T-helper 22 cell (primary cell): ENCODE measurements around the gene GULP1.

Source experiments
- DNase-seq: peaks from one replicate; pipeline ENCODE4 v3.0.0-alpha.2; 2020; ENCODE audit warnings: low read depth

Gene GULP1

DNA sequence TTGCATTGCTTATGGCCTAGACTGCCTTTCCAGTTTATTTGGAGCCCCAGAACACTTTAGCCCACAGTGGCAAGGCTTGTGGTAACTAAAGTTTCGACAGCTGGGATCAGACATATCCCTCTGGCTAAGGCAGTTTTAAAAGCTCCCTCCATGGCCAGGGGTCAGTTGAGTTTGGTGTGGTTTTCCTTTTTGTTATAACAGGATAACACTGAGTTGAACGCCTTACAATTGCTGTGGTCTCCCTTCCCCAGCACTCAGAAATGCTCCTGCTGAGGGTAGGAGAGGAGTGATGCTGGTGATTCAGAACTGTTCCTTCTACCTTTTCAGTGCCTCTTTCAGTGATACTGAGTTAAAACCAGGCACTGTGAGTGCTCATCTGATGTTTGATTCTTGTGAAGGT, 182.6 kb downstream of the GULP1 start:
- DNase-seq = no peak

DNA sequence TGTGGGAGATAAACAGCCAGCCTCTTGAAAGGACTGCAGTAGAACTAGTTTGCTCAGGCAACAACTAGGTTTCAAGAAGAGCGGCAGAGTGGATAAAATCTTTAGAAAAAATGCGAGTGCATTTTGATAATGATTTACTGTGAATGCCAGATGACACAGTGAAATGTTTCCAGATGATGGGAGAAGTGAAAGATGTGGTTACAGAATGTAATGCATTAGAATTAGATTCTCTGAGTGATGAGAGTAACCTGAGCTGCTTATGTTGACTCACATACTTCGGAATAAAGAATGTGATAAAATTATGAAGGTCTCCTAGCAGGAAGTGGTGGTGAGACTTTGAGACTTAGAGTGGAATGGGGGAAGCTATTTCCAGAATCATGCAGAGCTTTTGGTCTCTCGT, 184.3 kb downstream of the GULP1 start:
- DNase-seq = no peak

DNA sequence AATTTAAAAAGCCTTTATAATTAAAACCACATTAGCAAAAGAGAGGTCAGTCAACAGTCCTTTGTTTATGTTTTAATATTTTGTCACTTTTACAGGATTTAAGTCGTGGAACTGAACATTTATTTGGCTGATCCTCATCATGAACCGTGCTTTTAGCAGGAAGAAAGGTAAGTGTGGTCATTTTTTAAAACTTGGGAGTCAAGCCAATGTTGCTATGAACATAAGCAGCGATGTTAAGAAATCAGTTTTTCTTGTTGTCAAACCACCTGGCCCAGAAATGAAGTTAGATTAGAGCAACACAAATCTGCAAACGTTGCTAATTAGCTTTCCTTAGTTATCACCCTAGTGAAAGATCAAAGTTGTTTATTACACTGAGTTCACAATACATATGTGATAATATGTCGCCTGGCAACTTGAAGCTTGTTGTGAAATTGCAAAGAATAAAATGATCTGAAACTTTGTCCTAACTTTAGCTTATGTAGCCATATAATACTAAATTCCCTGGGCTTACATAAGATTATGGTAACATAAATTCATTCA, 186.0 kb downstream of the GULP1 start:
- DNase-seq = no peak

DNA sequence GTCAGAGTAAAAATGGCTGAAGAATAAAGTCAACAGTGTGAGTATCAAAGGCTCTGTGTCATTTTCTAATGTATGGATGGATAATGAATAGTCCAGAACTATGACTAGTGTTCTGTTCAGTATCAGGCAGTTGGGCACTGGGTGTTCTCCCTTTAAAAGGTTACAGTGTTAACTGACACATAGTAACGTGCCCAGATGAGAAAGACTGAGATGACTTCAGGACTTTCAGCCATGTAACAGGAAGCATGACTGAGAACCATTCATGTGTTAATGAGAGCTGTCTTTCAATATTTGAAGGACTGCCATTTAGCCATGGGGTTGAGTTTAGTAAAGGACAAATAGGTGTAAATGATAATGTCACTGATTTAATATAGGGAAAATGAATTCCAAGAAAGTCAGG, 187.1 kb downstream of the GULP1 start:
- no peak for DNase-seq

DNA sequence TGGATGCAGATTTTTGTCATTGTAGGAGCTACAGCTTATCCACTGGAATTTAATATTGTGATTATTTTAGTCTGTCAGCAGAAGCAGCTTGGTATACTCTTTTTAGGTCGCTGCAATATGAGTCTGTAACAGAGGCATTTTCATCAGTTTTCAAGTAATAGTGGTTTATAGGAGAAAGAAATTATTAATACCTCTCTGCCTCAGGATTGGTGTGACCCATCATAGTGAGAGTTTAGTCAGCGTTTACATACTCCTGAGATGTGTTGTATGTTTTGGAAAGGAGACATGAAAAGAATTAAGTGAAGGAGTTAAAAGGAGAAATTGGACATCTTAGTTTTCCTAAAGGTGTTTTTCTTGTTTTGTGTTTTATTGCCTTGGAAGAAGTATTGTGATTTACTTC, 189.8 kb downstream of the GULP1 start:
- no peak for DNase-seq

DNA sequence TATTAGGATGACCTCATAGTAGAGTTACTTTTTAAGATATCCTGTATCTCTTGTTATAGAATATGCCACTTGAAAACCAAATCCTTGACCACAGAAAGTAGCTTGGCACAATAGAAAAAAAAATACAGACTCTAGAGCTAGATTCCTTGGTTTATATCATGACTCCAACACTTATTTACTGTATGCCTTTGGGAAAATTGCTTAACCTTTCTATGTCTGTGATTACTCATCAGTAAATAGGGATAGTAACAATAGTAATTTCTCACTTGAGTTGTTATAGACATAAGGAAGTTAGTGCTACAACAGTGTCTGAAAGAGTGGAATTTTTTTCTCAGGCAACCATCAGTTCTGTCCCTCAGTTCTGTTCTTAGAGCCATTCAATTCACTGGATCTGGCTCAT, 193.8 kb downstream of the GULP1 start:
- no peak for DNase-seq

DNA sequence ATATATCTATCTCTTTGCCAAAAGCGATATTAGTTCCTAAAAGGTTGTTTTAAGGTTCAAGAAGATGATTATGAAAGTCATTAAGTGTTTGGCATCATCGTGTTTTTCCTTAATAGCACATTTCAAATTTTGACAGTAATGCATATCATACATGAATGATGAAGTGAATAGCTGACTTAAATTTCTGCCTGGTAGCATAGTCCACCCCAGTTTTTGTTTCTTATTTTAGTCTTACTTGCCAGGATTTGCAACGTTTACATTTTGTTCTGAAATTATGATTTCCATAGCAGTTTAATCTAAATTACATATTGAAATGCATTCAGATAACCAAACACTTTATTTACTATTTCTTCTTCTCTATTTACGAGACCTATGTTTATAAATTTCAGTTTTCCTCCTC, 201.1 kb downstream of the GULP1 start:
- DNase-seq = no peak

DNA sequence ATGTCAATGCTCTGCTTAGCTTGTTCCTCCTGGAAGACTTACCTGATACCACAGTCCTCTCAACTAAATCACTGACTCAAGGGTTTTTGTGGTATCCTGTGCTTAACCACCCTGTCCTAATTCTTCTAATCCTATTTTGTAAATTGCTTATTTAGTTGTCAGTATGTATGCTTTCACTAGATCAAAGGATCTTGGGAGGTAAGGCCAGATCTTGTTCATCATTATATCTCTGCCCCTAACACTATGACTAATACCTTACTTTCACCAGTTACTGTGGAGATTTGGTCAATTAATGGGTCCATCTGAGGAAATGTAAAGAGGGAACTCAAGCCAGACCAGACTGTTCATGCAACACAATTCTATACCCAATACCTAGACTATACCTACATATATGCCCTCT, 203.2 kb downstream of the GULP1 start:
- no peak for DNase-seq

DNA sequence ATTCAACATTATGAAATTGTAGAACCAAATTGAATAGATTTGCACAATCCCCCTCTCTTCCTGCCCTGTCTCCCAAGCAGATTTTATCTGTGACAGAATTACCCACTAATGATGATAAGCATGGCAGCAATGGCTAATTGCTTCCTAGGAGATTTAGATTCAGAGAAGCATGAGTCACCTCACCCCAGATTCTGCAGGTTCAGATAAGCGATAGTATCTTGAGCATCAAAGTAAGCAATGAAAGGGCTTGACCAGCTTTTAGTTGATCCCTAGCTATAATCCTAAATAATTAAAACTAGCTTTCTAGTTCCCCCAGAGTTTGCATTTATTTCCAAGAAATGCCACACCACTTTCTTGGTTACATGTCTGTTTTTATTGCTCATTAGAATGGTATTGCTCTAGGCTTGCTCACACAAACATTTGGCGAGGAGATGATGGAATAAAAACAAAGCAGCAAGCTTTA, 204.3 kb downstream of the GULP1 start:
- no peak for DNase-seq

DNA sequence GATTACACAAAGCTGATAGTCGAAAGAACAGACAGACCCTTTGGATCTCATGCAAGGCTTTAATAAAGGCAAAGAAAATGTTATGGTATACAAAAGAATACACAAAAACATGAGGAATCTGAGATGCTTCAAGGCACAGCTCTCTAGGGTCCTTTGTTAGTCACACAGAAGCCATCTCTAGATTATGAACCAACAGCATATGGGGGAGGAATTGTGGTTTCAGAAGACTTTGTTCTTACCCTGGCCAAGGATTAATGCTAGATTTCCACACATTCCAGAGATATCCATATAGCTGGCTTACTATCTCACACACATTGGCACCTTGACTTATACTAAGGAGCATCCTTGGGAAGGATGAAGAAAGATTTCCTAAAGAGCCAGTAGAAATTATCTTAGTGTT, 206.1 kb downstream of the GULP1 start:
- no peak for DNase-seq

DNA sequence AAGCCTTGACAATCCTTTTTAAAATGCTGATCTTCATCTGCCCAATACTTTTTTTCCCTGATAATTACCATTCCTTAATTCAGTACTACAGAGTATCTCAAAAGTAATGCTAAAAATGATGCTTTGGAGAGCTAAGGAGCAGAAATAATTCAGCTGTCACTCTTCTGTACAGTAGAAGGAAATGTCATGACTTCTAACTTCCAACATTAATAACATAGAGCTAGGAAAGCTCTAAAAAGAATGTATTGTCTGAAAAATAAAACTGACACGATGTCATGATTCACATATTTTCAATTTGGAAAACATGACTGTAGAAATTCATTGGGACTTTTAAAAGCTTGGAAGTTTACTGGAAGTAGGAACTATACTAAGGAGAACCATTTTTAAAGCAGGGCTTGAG, 212.3 kb downstream of the GULP1 start:
- DNase-seq = no peak

DNA sequence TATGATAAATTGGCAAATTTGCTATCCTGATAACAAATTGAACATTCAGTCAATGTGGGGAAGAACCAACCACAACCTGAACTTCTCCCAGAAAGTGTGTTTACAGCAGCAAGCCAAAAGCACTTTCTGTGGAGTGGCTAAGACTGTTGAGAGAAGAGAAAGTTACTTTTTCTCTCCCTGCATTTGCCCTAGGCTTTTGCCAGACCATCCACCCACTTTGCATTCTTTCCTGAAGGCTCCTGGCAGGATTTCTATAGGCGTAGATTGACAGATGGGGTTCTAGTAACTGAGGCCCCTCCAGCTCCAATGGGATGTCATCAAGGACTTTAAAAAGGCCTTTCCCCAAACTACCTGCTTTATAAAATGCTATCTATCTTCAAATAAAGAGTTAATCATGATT, 215.2 kb downstream of the GULP1 start:
- no peak for DNase-seq

DNA sequence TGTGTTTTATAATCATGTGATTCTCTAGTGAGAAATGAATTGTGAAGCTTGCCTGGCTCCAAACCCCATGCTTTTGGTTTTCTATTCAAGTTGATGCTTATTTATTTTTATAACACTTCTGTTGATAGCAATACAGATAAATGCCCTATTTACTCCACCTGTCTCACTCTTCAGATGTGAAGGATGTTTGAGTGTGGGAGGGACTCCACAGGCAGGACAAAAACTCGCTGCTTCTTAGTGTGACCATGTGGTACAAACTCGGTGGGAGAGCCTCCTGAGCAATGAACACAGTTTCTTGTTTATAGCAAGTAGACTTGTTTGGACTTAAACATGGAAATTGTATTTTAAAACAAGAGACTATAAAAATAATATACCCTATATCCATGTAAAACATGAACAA, 219.7 kb downstream of the GULP1 start:
- DNase-seq = no peak

DNA sequence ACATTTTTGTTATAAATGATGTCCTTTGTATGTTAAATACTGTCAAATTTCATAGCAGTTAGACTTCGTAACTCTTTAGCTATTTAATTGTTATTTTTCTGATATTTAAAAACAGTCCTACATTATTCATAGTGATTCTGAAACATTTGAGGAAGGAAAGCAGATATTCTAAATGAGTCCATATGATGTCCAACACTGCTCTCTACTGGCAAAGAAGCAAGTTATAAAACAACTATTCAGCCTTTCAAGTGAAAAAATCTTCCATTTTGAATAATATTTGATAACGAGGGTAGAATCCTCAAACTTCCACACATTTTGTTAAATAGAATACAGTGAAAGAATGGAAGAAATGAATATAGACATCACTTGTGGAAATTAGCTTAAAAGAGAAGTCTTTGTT, 220.8 kb downstream of the GULP1 start:
- no peak for DNase-seq

DNA sequence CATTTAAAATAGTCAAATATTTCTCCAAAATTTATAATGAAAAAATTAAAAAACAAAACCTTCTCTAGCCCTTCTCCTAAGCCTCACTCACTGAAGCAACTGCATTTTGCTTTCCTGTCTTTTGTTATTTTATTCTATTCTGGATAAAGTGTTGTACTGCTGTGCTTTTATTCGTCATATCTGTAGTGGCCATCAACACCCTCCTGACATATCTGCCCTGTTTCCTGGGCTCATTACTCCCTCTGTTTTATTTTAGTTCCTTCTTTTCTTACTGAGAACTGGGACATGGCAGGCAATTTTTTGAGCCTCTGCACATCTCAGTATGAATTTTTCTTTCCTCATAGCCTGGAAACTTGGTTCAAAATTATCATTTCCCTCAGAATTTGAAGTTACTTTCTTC, 224.2 kb downstream of the GULP1 start:
- DNase-seq = no peak

DNA sequence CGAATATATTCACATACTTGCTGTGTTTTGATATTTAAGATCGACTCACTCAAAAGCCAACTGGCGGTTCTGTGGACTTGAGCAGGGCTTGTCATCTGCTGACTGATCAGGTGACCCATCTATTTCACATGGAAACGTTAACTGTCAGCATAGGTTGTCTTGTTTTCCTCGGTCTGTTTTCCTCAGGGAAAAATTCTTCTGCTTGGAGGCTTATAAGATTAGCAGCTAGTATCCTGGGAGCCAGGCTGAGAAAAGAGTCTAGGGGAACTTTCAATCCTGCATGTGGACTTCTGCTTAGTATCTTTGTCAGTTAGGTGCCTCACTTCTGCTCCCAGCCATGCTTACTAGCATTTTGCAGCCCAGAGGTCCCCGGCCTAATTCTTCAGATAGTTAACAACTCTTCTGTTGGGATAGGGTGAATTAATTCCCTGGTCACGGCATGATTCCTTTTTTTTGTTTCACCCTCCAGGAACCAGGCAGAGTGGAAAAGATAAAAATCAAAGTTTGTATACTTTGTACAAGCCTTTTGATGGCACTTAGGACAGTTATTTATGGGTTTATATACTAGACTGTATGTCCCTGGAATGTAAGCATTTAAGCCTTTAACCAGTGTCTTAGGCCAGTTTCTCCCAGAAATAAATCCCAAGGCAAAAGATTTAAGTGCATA, 226.0 kb downstream of the GULP1 start:
- no peak for DNase-seq

DNA sequence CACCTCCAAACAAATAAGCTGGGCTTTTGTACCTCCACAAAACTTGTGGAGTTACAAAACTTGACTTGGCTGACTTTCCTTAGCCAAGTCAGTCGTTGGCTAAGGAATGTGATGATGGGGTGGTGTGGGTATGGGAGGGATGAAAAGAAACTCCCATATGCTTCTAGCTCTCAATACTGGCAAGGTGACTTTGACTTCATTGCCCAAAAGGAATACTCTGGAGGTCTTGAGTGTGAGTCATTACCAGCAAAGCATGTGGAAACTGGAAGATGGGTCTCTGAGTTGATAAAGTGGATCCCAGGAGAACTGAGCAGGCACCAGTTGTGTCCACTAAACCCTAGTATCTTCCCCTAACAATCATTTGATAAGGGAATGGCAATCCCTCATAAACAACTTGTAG, 226.7 kb downstream of the GULP1 start:
- DNase-seq = no peak

DNA sequence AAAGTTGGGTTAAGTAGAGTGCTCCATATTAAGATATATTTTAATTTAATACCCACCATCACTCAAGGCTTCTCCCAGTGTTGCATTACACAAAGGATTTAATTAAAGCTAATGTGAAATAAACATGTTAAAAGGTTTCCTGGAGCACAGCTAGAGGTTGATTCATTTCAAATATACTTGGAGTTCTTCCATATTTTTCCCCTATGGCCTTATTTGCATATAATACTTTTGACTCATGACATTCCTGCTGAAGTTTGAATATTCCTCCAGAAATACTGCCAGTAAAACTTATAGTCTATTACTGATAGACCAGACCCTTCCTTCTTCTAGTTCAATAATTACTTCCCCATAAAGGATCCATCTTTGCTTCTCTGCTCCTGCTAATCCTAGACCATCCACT, 227.5 kb downstream of the GULP1 start:
- DNase-seq = no peak

DNA sequence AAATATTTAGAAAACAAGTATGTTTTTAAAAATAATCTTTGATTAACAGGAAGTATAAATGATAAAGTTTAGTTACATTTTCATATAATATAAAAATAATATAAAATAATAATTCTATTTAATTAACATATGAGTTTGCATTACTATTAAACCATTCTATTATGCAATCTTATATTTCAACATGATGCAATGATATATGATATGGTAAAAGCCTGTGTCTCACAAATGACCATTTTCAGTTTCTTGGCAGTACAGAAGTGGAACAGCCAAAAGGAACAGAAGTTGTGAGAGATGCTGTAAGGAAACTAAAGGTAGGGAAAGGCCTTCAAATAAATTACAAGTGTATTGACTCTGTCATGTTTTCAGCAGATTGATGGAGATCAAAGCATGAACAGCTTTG, 230.8 kb downstream of the GULP1 start:
- DNase-seq = no peak

DNA sequence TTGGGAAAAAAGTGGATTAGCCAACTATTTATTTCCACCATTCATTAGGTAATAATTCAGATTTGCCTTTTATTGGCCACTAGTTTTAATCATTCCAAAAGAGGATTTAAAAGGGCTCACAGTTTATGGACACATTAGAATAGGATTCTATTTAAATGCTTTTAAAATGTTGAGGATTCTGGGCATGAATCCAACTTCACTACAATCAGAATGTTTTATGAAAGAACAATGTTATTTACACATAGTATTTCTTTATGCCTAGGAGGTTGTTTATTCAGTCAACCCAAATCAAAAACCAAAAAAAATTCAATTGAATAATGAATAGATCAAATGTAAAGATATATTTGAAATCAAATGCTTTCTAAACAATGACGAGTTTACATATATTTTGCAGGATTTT, 232.2 kb downstream of the GULP1 start:
- DNase-seq = no peak

DNA sequence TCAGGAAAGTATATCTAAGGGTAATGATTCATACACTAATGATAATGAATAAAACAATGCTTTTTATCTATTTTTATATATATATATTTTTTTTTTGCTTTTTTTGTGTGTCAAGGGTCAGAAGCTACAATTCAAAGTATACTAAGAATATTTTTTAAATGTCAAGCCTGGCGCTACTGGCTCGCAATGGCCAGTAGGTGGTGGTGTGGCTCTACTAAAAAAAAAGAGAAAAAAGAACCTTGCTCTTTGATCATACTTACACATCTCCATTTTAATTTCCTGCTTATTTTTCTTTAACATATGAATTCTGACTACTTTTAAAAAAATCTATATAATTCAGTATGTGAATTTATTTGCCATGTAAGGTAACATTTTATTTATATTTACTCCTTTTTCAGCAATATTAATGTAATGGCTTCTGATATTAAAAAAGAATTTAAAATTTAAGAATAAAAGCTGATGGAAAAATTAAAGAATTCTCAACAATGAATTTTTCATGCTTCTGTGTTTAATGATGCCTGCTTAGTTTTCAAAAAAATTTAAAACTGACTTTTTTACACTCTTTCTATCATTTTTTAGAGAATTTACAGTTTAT, 232.9 kb downstream of the GULP1 start:
- no peak for DNase-seq

DNA sequence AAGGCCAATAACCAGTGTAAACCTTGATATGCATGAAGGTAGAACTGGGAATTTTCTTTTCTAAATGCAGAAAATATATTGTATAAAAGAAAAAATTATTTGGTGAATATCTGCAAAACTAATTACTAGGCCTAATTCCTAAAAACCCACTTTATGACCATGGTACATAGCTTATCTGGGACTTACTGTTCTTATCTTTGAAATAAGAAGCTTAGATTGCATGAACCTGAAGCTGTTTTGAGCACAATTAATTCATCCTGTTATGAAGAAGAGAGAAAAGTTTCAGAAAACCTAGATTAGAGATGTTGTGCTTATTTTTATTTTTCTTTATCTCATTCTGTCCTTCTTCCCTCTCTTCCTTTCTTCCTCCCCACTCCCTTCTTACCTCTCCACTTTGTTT, 235.0 kb downstream of the GULP1 start:
- DNase-seq = no peak

DNA sequence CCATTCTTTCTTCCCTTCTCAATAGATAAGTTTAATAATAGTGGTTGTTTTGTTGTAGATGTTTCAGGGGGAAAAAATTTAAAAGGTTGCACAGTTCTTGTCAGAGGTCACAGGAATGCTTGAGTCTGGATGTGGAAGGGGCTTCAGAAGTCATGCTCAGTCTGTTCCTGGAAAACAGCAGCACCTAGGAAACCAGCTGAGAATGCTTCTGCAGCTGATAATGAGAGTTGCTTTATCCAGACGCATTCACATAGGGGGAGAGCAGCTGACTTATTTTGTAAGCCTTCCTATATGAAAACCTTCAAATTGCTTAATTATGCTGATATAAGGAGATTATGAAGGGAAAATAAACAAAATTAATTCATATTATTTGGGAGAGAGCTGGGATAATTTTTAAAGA, 235.5 kb downstream of the GULP1 start:
- no peak for DNase-seq

DNA sequence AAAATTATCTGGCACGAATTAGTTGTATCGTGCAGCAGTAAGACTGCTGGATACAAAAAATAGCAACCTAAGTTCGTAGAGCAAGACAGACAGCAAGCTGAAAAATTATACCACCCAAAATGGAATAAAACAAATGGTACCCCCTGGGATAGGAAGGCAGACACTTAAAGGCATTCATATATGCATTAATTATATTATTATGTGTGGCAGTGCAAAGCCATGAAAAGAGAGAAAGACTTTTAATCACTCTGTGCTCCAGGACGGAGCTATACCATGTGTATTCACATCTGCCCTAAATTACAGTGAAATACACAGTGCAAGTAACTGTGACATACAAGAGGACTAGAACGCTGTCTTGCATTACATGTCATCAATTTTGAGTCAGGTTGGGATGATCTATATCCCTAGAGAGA, 235.9 kb downstream of the GULP1 start:
- DNase-seq = no peak
